Osteocyte (in vitro differentiated cells): Measurements from ENCODE around the gene PFKFB2. TPM values are rescaled to one million over a fixed set of nuclear protein-coding genes. Genes with fewer than 3 reads are reported as not detected.

Source experiments
- DNase-seq: peaks from one replicate; pipeline ENCODE4 v3.0.0; 2021; ENCODE audit warnings: mixed read lengths; ENCODE audit not compliant: unreplicated experiment; ENCODE audit errors: extremely low spot score
- H3K27ac Mint-ChIP-seq: one replicate; pipeline ENCODE4 v1.8.0; 2021; ENCODE audit warnings: mild to moderate bottlenecking, mixed read lengths; ENCODE audit not compliant: unreplicated experiment
- H3K27me3 Mint-ChIP-seq: one replicate; pipeline ENCODE4 v1.8.0; 2021; ENCODE audit warnings: mixed read lengths; ENCODE audit not compliant: unreplicated experiment
- H3K36me3 Mint-ChIP-seq: one replicate; pipeline ENCODE4 v1.8.0; 2021; ENCODE audit warnings: mixed read lengths; ENCODE audit not compliant: unreplicated experiment
- H3K4me1 Mint-ChIP-seq: one replicate; pipeline ENCODE4 v1.8.0; 2021; ENCODE audit warnings: mixed read lengths; ENCODE audit not compliant: unreplicated experiment
- H3K4me3 Mint-ChIP-seq: one replicate; pipeline ENCODE4 v1.8.0; 2021; ENCODE audit warnings: mild to moderate bottlenecking, moderate library complexity, mixed read lengths; ENCODE audit not compliant: unreplicated experiment
- H3K9me3 Mint-ChIP-seq: one replicate; pipeline ENCODE4 v1.8.0; 2021; ENCODE audit warnings: mixed read lengths; ENCODE audit not compliant: unreplicated experiment
- total RNA-seq: library from RNA; stranded (reverse); gene quantifications from 2 replicates; pipeline ENCODE4 v1.2.1, GENCODE V29; 2021
- TF ChIP-seq, protein P1 (sequence below): fragments of 200-600 bp; sonication (generic); IDR thresholded peaks from 2 replicates; pipeline ENCODE4 v1.5.0; 2021; ENCODE audit warnings: antibody characterized with exemption, mild to moderate bottlenecking, moderate library complexity

The PFKFB2 gene
- total RNA-seq, 1 donor from 2014 or later, result 15.8 TPM

- peaks cover 23% of the 10 kb centered on the region for H3K36me3 Mint-ChIP-seq
- H3K9me3 Mint-ChIP-seq, result no peaks in the 10 kb centered on the region
- peak overlapping the region; percentile 98 for H3K4me3 Mint-ChIP-seq
- DNase-seq, result no peak
- no peaks in the 10 kb centered on the region for H3K27me3 Mint-ChIP-seq
- H3K4me1 Mint-ChIP-seq, result peaks cover 53% of the 10 kb centered on the region
- peak overlapping the region; percentile 93 for H3K27ac Mint-ChIP-seq
- TF ChIP-seq, protein P1, sequence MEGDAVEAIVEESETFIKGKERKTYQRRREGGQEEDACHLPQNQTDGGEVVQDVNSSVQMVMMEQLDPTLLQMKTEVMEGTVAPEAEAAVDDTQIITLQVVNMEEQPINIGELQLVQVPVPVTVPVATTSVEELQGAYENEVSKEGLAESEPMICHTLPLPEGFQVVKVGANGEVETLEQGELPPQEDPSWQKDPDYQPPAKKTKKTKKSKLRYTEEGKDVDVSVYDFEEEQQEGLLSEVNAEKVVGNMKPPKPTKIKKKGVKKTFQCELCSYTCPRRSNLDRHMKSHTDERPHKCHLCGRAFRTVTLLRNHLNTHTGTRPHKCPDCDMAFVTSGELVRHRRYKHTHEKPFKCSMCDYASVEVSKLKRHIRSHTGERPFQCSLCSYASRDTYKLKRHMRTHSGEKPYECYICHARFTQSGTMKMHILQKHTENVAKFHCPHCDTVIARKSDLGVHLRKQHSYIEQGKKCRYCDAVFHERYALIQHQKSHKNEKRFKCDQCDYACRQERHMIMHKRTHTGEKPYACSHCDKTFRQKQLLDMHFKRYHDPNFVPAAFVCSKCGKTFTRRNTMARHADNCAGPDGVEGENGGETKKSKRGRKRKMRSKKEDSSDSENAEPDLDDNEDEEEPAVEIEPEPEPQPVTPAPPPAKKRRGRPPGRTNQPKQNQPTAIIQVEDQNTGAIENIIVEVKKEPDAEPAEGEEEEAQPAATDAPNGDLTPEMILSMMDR, result peak; percentile 83
Measured at GRCh38 chr1:207049974-207050391, 3.1 kb upstream of the PFKFB2 start.

DNA sequence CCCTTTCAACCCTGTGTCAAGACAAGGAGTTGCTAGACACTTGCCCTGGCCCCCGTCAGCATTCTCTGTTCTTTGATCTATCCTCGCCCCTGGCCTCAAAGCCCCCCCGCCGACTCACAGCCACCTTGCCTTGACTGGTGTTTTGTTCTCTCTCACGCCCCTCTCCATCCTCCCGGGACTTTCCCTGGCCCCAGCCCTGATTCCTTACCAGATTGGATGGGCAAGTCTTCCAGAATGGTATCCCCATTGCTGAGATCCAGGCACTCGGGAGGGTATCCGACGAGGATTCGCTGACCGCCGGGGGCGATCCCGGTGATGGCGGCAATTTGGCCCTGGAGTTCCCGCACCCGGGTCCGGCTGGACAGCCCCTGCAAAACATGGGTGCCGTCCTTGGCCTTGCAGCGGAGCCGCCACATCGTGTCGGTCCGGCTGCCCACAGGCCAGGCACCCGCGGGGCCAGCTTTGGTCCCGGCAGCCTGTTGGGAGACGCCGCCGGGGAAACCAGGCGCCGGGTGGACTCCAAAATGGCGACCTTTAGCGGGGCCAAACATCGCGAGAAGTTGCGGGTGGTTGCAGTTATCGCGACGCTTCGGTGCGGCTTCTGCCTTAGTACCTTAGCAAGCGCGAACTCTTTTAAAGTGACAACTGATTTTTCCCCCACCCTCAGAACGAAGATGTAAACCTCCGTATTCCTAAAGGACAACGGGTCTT is 2.4 kb upstream of the PFKFB2 start:
- Mint-ChIP-seq H3K9me3 (no peaks in the 10 kb centered on the region), H3K4me1 (peaks cover 50% of the 10 kb centered on the region), H3K27ac (peak overlapping the region; percentile 93), H3K27me3 (no peaks in the 10 kb centered on the region), H3K4me3 (peak overlapping the region; percentile 98), H3K36me3 (peaks cover 23% of the 10 kb centered on the region)
- DNase-seq, result peak; percentile 96
- TF ChIP-seq, protein P1, result no peak

DNA sequence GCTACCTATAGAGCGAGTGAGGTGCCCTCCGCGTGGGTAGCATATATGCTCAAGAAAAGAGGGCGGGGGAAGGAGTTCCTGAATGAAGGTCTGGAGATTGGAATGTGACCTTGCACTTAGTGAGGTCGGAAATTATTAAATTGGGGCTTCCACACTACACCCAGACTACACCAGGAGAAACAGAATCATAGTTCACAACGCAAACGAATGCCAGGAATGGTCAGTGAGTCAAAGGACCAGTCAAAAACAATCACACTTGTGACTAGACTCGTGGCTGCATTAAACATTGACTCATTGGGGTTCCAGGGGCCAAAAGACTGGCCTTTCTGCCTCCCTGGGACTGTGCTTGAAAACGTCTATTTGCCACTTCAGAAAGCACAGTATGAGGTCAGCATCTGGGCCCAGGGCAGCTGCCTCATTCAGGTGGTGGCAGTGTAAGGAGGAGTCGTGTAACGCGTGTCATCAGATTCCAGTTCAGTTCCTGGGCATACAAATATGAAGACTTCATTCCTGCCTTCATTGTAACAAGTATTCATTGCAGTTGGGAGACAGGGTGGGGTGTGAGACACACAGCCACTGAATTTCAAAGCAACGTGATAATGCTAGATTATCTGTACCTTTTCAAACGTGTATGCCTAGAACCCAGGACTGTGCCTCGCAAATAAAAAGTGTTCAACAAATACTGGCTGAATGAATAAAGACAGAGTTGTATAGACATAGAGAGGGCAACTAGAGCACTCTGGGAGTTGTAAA is 1.7 kb upstream of the PFKFB2 start, which contains the start of gene YOD1:
Gene YOD1, minus strand, starts transcription at position 18 of the 753 bp plus-strand sequence. CDS start 178 bp downstream, outside the sequence.
- peak within 1 kb of the TSS; percentile 98 for H3K4me3 Mint-ChIP-seq
- peaks cover 49% of the 10 kb centered on the region for H3K4me1 Mint-ChIP-seq
- no peak for DNase-seq
- H3K9me3 Mint-ChIP-seq, result no peaks in the 10 kb centered on the region
- TF ChIP-seq, protein P1, result no peak
- peak within 1 kb of the TSS; percentile 95 for H3K27ac Mint-ChIP-seq
- H3K27me3 Mint-ChIP-seq, result no peaks in the 10 kb centered on the region
- peaks cover 18% of the 10 kb centered on the region for H3K36me3 Mint-ChIP-seq

GRCh38 chr1:207054491-207054890 is 1.4 kb downstream of the PFKFB2 start:
- Mint-ChIP-seq H3K36me3 (no peaks in the 10 kb centered on the region), H3K4me3 (no peak overlapping the region), H3K4me1 (peaks cover 29% of the 10 kb centered on the region), H3K27me3 (no peaks in the 10 kb centered on the region), H3K27ac (peak overlapping the region; percentile 95), H3K9me3 (no peaks in the 10 kb centered on the region)
- DNase-seq, result no peak
- TF ChIP-seq, protein P1, result no peak

DNA sequence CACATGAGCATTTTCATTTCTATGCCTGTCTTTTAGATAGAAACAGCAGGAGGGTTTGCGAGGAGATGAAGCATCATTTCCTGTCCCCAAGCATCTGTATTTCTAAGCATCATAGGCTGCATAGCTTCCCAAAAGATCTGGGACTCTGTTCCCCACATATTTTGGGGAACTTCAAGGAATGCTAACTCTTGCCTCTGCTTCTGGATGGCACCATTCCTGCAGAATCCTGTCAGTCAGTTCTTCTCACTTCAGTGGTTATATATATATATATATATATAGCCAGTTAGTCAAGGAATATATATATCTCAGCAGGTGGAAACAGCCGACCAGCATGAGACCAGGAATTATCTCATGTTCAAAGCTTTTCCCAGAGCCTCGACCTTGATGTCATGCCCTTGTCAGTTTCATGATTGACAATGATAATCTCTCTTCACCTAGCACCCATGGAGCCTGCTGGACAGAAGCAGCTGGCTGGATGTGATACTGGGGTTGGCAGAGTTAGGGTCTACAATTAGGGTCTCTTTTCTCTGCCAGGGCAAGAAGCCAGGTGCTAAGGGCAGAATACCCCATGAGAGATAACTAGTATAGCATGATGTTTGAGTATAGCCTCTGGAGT is 2.4 kb downstream of the PFKFB2 start:
- Mint-ChIP-seq H3K36me3 (peaks cover 2% of the 10 kb centered on the region), H3K4me1 (peaks cover 26% of the 10 kb centered on the region), H3K27ac (no peak overlapping the region), H3K27me3 (no peaks in the 10 kb centered on the region), H3K4me3 (no peak overlapping the region), H3K9me3 (no peaks in the 10 kb centered on the region)
- TF ChIP-seq, protein P1, result no peak
- no peak for DNase-seq
